ENCODE results near the gene TAF4B. TPM values are rescaled to one million over a fixed set of nuclear protein-coding genes. Genes with fewer than 3 reads are reported as not detected.
"Not testable (repeated sequence)": the region's sequence is repeated elsewhere in the genome, so short reads cannot be mapped to it uniquely, and the experiment has no call there.

TAF4B gene
- total and polyA plus RNA-seq, 9 donors, result 5.0 to 19.1 (median 7.8) TPM

DNA sequence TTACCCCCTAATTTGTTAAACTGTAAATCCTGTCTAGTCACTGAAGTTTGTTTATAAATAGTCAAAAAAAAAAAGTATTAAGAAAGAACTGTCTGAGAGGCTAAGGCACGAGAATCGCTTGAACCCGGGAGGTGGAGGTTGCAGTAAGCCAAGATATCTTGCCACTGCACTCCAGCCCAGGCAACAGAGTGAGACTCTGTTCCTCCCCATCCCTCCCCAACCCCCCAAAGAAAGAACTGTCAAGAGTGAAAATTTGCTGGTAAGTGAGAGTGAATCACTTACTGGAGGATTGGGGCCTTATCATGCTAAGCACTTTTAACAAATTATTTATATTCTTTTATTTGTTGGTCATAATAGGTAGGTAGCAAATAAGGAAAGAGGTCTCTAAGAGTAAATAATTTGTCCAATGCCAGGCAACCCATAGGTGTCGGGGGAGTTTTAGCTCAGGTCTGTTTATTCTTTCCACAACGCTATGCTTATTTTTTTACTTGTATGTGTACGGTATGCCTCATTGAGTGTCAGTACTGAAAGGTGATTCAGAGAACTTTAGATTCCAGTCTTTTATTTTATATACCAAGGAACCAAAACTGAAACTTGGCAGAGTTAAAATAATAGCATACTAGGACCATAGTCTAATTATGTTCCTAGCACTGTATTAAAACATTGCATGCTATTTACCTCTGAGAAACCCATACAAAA, 2.5 kb downstream of the TAF4B start:
- Histone ChIP-seq H3K27ac (no peak overlapping the region), H3K4me3 (no peak overlapping the region), H3K4me1 (ENCODE audit: insufficient read depth) (peaks cover 5% of the 10 kb centered on the region), H3K9me3 (no peaks in the 10 kb centered on the region), H3K36me3 (no peaks in the 10 kb centered on the region), H3K27me3 (no peaks in the 10 kb centered on the region)
- no peak for DNase-seq
- WGBS, 3 donors, result 61 to 84% (median 77%) methylated on average over 6 of the region's 6 CpGs
- TF ChIP-seq, protein P1, sequence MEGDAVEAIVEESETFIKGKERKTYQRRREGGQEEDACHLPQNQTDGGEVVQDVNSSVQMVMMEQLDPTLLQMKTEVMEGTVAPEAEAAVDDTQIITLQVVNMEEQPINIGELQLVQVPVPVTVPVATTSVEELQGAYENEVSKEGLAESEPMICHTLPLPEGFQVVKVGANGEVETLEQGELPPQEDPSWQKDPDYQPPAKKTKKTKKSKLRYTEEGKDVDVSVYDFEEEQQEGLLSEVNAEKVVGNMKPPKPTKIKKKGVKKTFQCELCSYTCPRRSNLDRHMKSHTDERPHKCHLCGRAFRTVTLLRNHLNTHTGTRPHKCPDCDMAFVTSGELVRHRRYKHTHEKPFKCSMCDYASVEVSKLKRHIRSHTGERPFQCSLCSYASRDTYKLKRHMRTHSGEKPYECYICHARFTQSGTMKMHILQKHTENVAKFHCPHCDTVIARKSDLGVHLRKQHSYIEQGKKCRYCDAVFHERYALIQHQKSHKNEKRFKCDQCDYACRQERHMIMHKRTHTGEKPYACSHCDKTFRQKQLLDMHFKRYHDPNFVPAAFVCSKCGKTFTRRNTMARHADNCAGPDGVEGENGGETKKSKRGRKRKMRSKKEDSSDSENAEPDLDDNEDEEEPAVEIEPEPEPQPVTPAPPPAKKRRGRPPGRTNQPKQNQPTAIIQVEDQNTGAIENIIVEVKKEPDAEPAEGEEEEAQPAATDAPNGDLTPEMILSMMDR (IDR thresholded peaks at IDR 0.05), result no peak
- TF ChIP-seq EP300 (IDR thresholded peaks at IDR 0.05) (no peak), POLR2A (IDR thresholded peaks at IDR 0.05) (no peak)
- intact Hi-C loops (cut with DNase I), result no loop called here

DNA sequence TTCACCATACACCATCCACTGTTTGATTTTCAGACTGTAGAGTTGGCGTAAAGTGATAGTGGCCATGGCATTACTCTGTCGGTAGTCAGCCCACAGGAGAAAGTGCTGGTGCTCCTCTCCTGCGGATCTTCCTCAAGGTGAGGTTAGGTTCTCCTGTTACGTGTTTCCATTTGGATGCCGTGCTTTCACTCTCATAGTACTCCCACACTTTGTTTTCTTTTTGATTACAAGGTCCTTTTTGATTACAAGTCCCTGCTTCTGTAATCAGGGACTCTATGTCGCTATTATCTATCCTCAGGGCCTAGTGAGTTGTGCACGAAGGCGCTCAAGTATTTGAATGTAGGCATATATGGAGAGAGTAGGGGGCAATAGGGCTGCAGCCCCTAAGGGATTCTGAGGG, 4.3 kb downstream of the TAF4B start:
- no peak for TF ChIP-seq EP300 (IDR thresholded peaks at IDR 0.05)
- TF ChIP-seq, protein P1 (IDR thresholded peaks at IDR 0.05), result no peak
- TF ChIP-seq POLR2A (IDR thresholded peaks at IDR 0.05), result no peak
- Histone ChIP-seq H3K9me3 (no peaks in the 10 kb centered on the region), H3K4me1 (ENCODE audit: insufficient read depth) (peaks cover 3% of the 10 kb centered on the region), H3K27me3 (no peaks in the 10 kb centered on the region), H3K27ac (no peak overlapping the region), H3K36me3 (no peaks in the 10 kb centered on the region), H3K4me3 (no peak overlapping the region)
- no peak for DNase-seq
- intact Hi-C loops (cut with DNase I), result no loop called here
- 72 to 78% (median 76%) methylated on average over 8 of the region's 8 CpGs for WGBS, 3 donors

DNA sequence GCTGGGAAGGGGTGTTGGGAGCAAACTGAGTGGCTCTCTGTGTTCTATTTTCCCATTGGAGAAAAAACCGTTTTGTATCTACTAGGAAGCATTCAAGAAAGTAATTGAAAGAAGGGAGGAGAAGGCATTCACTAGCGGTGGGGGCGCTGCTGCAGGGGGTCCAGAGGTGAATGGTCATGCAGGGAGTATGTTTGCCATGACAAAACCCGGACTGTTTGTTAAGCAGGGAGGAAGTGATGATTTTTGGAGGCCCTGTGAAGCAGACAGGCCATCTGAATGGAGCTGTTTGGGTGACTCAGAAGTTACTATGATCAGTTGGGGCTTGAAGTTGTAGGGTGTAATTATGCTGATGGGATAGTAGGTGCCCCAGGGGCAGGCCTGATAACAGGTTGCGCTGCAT, 7.0 kb downstream of the TAF4B start:
- TF ChIP-seq EP300 (IDR thresholded peaks at IDR 0.05), result no peak
- TF ChIP-seq, protein P1 (IDR thresholded peaks at IDR 0.05), result no peak
- no peak for TF ChIP-seq POLR2A (IDR thresholded peaks at IDR 0.05)
- intact Hi-C loops (cut with DNase I), result no loop called here
- Histone ChIP-seq H3K4me3 (no peak overlapping the region), H3K27ac (no peak overlapping the region), H3K4me1 (ENCODE audit: insufficient read depth) (peaks cover 3% of the 10 kb centered on the region), H3K36me3 (no peaks in the 10 kb centered on the region), H3K27me3 (no peaks in the 10 kb centered on the region), H3K9me3 (no peaks in the 10 kb centered on the region)
- WGBS, 3 donors, result 64 to 73% (median 70%) methylated on average over 5 of the region's 5 CpGs
- DNase-seq, result no peak

DNA sequence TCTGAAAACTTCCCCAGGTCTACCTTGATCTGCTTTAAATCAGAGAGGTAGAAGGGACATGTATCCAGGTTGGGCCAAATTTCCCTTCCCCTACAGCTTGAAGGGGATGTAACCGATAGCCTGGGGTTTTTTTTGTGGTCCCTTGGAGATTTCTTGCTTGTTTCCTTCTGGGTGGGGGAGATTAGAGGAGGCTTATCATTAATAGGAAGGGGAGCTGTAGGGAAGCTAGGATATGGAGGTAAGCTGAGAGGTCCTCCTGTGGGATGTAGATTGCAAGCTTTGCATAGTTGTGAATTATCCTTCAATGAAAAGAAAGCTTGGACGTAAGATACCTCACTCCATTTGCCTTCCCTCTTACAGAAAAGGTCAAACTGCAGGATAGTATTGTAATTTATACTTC, 11.1 kb downstream of the TAF4B start:
- H3K4me1 ChIP-seq (ENCODE audit: insufficient read depth); H3K27ac ChIP-seq; intact Hi-C loops (cut with DNase I); H3K4me3 ChIP-seq; H3K9me3 ChIP-seq; H3K36me3 ChIP-seq; DNase-seq; H3K27me3 ChIP-seq: not testable (repeated sequence)
- 91 to 97% (median 93%) methylated on average over 2 of the region's 2 CpGs for WGBS, 3 donors

DNA sequence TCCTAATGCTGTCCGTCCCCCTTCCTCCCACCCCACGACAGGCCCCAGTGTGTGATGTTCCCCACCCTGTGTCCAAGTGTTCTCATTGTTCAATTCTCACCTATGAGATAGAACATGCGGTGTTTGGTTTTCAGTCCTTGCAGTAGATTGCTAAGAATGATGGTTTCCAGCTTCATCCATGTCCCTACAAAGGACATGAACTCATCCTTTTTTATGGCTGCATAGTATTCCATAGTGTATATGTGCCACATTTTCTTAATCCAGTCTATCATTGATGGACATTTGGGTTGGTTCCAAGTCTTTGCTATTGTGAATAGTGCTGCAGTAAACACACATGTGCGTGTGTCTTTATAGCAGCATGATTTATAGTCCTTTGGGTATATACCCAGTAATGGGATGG, 12.5 kb downstream of the TAF4B start:
- H3K27ac ChIP-seq; intact Hi-C loops (cut with DNase I); H3K36me3 ChIP-seq; H3K9me3 ChIP-seq; H3K27me3 ChIP-seq; DNase-seq; H3K4me1 ChIP-seq (ENCODE audit: insufficient read depth); H3K4me3 ChIP-seq: not testable (repeated sequence)
- WGBS, 3 donors, result 92 to 97% (median 96%) methylated on average over 4 of the region's 4 CpGs

DNA sequence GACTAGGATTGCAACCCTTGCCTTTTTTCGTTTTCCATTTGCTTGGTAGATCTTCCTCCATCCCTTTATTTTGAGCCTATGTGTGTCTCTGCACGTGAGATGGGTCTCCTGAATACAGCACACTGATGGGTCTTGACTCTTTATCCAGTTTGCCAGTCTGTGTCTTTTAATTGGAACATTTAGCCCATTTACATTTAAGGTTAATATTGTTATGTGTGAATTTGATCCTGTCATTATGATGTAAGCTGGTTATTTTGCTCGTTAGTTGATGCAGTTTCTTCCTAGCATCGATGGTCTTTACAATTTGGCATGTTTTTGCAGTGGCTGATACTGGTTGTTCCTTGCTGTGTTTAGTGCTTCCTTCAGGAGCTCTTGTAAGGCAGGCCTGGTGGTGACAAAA, 16.1 kb downstream of the TAF4B start:
- H3K9me3 ChIP-seq; H3K4me1 ChIP-seq (ENCODE audit: insufficient read depth); H3K27ac ChIP-seq; intact Hi-C loops (cut with DNase I); H3K36me3 ChIP-seq; H3K4me3 ChIP-seq; H3K27me3 ChIP-seq; DNase-seq: not testable (repeated sequence)
- 94 to 95% (median 94%) methylated on average over 3 to 4 of the region's 4 CpGs for WGBS, 3 donors

DNA sequence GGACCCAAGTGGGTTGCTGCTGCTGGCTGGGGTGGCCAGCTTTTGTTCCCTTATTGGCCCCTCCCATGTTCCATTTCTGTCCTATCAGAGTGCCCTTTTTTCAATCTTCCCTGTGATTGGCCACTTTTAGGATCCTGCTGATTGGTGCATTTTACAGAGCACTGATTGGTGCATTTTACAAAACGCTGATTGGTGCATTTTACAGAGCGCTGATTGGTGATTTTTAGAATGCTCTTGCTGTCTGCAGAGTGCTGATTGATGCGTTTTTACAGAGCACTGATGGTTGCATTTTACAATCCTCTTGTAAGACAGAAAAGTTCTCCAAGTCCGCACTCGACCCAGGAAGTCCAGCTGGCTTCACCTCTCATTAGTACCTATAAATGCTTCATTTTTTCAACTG, 19.2 kb downstream of the TAF4B start:
- H3K4me3 ChIP-seq; DNase-seq; H3K4me1 ChIP-seq (ENCODE audit: insufficient read depth); intact Hi-C loops (cut with DNase I); H3K36me3 ChIP-seq; H3K27ac ChIP-seq; H3K27me3 ChIP-seq; H3K9me3 ChIP-seq: not testable (repeated sequence)
- 91 to 95% (median 95%) methylated on average over 5 of the region's 5 CpGs for whole genome bisulfite sequencing, 3 donors

All from ovary (tissue), 9 donors.